ENCODE measurements around the gene KCTD2.

KCTD2 gene

DNA sequence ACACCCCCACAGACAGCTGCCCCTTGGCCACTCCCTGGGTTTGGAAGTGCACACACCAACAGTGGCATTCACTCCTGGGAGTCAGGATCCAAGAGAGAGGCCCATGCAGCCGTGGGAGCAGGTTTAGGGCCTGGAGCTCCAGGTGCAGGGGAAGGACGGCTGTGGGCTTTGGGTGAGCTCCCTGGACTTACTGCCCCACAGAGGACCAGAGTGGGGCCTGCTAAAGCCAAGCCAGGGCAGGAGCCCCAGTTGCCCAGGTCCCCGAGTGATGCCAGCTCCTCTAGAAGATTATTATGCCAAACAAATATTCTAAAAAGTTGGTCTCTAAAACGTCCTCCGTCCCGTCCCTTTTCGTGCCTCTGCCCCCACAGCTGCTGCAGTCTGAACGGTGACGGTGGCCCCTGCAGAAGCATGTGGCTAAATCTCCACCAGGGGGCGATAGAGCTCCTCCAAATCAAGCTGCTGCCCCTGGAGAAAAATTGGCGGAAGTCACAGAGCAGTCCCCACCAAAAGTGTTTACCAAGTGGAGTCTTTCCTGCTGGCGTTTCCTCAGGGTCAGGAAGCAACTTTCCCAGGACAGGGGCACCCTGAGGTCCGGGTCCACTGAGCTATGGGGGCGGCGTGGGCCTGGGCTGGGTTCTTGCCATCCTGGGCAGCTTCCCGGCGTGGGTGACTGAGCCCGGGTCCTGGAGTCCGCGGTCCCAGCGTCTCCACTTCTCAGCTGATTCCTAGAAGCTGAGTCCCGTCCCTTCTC, 67.0 kb downstream of the KCTD2 start:
- DNase-seq (peak; percentile 91), ATAC-seq (ENCODE audit: insufficient read depth, low read depth) (peak; percentile 80)
- no peaks in the 10 kb centered on the region for H3K9me3 ChIP-seq (ENCODE audit: insufficient read depth, low read length, severe bottlenecking)
- peak overlapping the region; percentile 86 for H2AFZ ChIP-seq (ENCODE audit: low read depth, low read length)
- peaks cover 45% of the 10 kb centered on the region for H3K4me1 ChIP-seq (ENCODE audit: insufficient read depth, low read length)
- peaks cover 17% of the 10 kb centered on the region for H3K36me3 ChIP-seq (ENCODE audit: insufficient read depth, low read length)
- H3K9ac ChIP-seq (ENCODE audit: low read depth, low read length), result peak overlapping the region; percentile 73
- TF ChIP-seq EZH2 (IDR thresholded peaks at IDR 0.05; ENCODE audit: borderline replicate concordance, low read depth, low read length, severe bottlenecking), result no peak
- TF ChIP-seq, protein P1, sequence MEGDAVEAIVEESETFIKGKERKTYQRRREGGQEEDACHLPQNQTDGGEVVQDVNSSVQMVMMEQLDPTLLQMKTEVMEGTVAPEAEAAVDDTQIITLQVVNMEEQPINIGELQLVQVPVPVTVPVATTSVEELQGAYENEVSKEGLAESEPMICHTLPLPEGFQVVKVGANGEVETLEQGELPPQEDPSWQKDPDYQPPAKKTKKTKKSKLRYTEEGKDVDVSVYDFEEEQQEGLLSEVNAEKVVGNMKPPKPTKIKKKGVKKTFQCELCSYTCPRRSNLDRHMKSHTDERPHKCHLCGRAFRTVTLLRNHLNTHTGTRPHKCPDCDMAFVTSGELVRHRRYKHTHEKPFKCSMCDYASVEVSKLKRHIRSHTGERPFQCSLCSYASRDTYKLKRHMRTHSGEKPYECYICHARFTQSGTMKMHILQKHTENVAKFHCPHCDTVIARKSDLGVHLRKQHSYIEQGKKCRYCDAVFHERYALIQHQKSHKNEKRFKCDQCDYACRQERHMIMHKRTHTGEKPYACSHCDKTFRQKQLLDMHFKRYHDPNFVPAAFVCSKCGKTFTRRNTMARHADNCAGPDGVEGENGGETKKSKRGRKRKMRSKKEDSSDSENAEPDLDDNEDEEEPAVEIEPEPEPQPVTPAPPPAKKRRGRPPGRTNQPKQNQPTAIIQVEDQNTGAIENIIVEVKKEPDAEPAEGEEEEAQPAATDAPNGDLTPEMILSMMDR (IDR thresholded peaks at IDR 0.05; ENCODE audit: borderline replicate concordance, extremely low read depth, low read length, poor library complexity, severe bottlenecking), result peak; percentile 99
- H3K27ac ChIP-seq (ENCODE audit: low read length), result peak overlapping the region; percentile 90
- H3K4me3 ChIP-seq (ENCODE audit: low read depth in 1 of 2, low read length in 2 of 2), result peak overlapping the region; percentile 28 to 67
- peak overlapping the region; percentile 92 for H3K4me2 ChIP-seq (ENCODE audit: insufficient read depth, low read length)
- H3K27me3 ChIP-seq (ENCODE audit: insufficient read depth, low read length, poor library complexity), result no peaks in the 10 kb centered on the region
- H3K79me2 ChIP-seq (ENCODE audit: insufficient read depth, low read length), result peaks cover 39% of the 10 kb centered on the region
- H4K20me1 ChIP-seq (ENCODE audit: insufficient read depth, low read length), result no peaks in the 10 kb centered on the region

DNA sequence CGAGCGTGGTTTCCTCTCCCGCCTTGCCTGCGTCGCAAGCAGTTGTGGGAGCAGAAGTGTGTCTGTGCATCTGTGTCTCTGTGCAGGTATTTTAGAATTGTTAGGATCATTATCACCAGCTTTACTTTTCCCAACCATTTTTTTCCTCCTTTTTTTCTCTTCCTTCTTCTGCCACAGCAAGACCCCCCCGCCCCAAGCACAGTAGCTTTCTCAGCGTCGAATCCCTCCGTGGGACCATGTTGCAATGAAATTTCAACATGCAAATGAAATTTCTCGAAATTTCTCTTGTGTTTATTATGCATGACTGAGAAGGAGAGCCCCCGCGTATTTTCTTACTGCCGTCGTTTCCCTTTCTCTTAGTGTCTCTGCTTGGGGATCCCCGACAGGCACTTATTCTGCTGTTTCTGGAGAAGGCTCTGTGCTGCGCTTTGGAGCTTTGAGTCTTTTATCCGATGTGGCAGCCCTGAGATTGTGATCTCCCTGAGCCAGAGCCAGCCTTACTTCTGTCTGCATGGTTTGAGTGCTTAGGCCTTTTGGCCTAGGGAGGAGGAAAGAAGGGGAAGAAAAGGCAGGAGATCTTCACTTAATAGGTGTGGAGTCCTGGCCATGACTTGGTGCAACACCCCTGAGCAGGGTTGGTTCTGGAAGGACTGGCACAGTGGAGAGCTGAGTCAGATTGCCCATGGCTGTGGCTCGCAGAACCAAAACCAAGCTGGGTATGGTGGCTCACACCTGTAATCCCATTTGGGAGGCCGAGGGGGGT, 67.7 kb downstream of the KCTD2 start:
- H3K27ac ChIP-seq (ENCODE audit: low read length), result peak overlapping the region; percentile 90
- H3K4me1 ChIP-seq (ENCODE audit: insufficient read depth, low read length), result peaks cover 39% of the 10 kb centered on the region
- H4K20me1 ChIP-seq (ENCODE audit: insufficient read depth, low read length), result no peaks in the 10 kb centered on the region
- peaks cover 39% of the 10 kb centered on the region for H3K79me2 ChIP-seq (ENCODE audit: insufficient read depth, low read length)
- peak overlapping the region; percentile 86 for H2AFZ ChIP-seq (ENCODE audit: low read depth, low read length)
- peak overlapping the region; percentile 28 to 67 for H3K4me3 ChIP-seq (ENCODE audit: low read depth in 1 of 2, low read length in 2 of 2)
- H3K27me3 ChIP-seq (ENCODE audit: insufficient read depth, low read length, poor library complexity), result no peaks in the 10 kb centered on the region
- DNase-seq (no peak), ATAC-seq (ENCODE audit: insufficient read depth, low read depth) (no peak)
- H3K9ac ChIP-seq (ENCODE audit: low read depth, low read length), result peak overlapping the region; percentile 73
- TF ChIP-seq, protein P1 (IDR thresholded peaks at IDR 0.05; ENCODE audit: borderline replicate concordance, extremely low read depth, low read length, poor library complexity, severe bottlenecking), result no peak
- TF ChIP-seq EZH2 (IDR thresholded peaks at IDR 0.05; ENCODE audit: borderline replicate concordance, low read depth, low read length, severe bottlenecking), result no peak
- H3K4me2 ChIP-seq (ENCODE audit: insufficient read depth, low read length), result peak overlapping the region; percentile 92
- no peaks in the 10 kb centered on the region for H3K9me3 ChIP-seq (ENCODE audit: insufficient read depth, low read length, severe bottlenecking)
- peaks cover 17% of the 10 kb centered on the region for H3K36me3 ChIP-seq (ENCODE audit: insufficient read depth, low read length)
